Neural progenitor cell (in vitro differentiated cells): ENCODE data around the gene CDC26. TPM values are rescaled to one million over a fixed set of nuclear protein-coding genes. Genes with fewer than 3 reads are reported as not detected.

ENCODE experiments used
- DNase-seq: peaks from one replicate; pipeline ENCODE4 v3.0.0-alpha.2; 2016; ENCODE audit warnings: low spot score
- H2AFZ ChIP-seq: fragments of 200-600 bp; sonication (generic); replicated peaks from 2 replicates; pipeline ENCODE4 v1.6.1; 2016; ENCODE audit warnings: antibody characterized with exemption
- H3F3A ChIP-seq: fragments of 200-600 bp; sonication (generic); 2 replicates; pipeline ENCODE4 v1.6.1; 2016; ENCODE audit warnings: antibody characterized with exemption, low read depth
- H3K27ac ChIP-seq: fragments of 200-600 bp; sonication (generic); 2 replicates; pipeline ENCODE4 v1.5.1; 2016; ENCODE audit warnings: mild to moderate bottlenecking
- H3K27me3 ChIP-seq: fragments of 200-600 bp; sonication (generic); 2 replicates; pipeline ENCODE4 v1.6.1; 2016; ENCODE audit warnings: mild to moderate bottlenecking, moderate library complexity
- H3K36me3 ChIP-seq: fragments of 200-600 bp; sonication (generic); 2 replicates; pipeline ENCODE4 v1.5.1; 2016
- H3K4me1 ChIP-seq: fragments of 200-600 bp; sonication (generic); 2 replicates; pipeline ENCODE4 v1.6.1; 2016; ENCODE audit warnings: mixed run types
- H3K4me2 ChIP-seq: fragments of 200-600 bp; sonication (generic); 2 replicates; pipeline ENCODE4 v1.6.1; 2016
- H3K4me3 ChIP-seq: fragments of 200-600 bp; sonication (generic); 2 replicates; pipeline ENCODE4 v1.5.1; 2016
- H3K79me2 ChIP-seq: fragments of 200-600 bp; sonication (generic); 2 replicates; pipeline ENCODE4 v1.6.1; 2016; ENCODE audit warnings: low read depth
- H3K9ac ChIP-seq: fragments of 200-600 bp; sonication (generic); 2 replicates; pipeline ENCODE4 v1.6.1; 2016
- H3K9me3 ChIP-seq: fragments of 200-600 bp; sonication (generic); 2 replicates; pipeline ENCODE4 v1.5.1; 2016; ENCODE audit warnings: low read depth
- H4K20me1 ChIP-seq: fragments of 200-600 bp; sonication (generic); 2 replicates; pipeline ENCODE4 v1.6.1; 2016; ENCODE audit warnings: low read depth
- H3K27ac Mint-ChIP-seq: 3 replicates; pipeline ENCODE4 v1.8.0; 2021; ENCODE audit warnings: mixed read lengths
- H3K27me3 Mint-ChIP-seq: 2 replicates; pipeline ENCODE4 v1.8.0; 2022; ENCODE audit warnings: low read depth, mild to moderate bottlenecking, inconsistent platforms, moderate library complexity, mixed read lengths; ENCODE audit not compliant: insufficient read depth
- H3K36me3 Mint-ChIP-seq: 3 replicates; pipeline ENCODE4 v1.8.0; 2021; ENCODE audit warnings: mixed read lengths
- H3K4me1 Mint-ChIP-seq: 3 replicates; pipeline ENCODE4 v1.8.0; 2021; ENCODE audit warnings: mixed read lengths
- H3K4me3 Mint-ChIP-seq: 3 replicates; pipeline ENCODE4 v1.8.0; 2021; ENCODE audit warnings: mild to moderate bottlenecking, moderate library complexity, mixed read lengths
- H3K9me3 Mint-ChIP-seq: 3 replicates; pipeline ENCODE4 v1.8.0; 2020; ENCODE audit warnings: mixed read lengths
- EZH2 ChIP-seq: fragments of 200-600 bp; sonication (generic); IDR thresholded peaks from 2 replicates; pipeline ENCODE4 v1.6.1; 2017; ENCODE audit warnings: antibody characterized with exemption, mild to moderate bottlenecking, moderate library complexity
- EZH2phosphoT487 ChIP-seq: fragments of 200-600 bp; sonication (generic); IDR thresholded peaks from 2 replicates; pipeline ENCODE4 v1.6.1; 2017; ENCODE audit warnings: antibody characterized with exemption
- total RNA-seq: library from RNA; depleted of rRNA; stranded (reverse); fragments of >200 nt; gene quantifications from 2 replicates; pipeline ENCODE4 v1.2.3, GENCODE V29; 2015; ENCODE audit warnings: low replicate concordance
- TF ChIP-seq, protein P1 (sequence below): fragments of 200-600 bp; sonication (generic); IDR thresholded peaks from 2 replicates; pipeline ENCODE4 v1.5.1; 2017; ENCODE audit warnings: antibody characterized with exemption, mild to moderate bottlenecking

Gene CDC26
- total RNA-seq, 1 donor from 2014 or later = 94.4 TPM

- Histone ChIP-seq H4K20me1 (no peaks in the 10 kb centered on the region), H2AFZ (no peak overlapping the region), H3K4me2 (no peak overlapping the region), H3K4me3 (no peak overlapping the region), H3K27me3 (no peaks in the 10 kb centered on the region), H3K36me3 (no peaks in the 10 kb centered on the region), H3K27ac (peak overlapping the region; percentile 37), H3K9me3 (no peaks in the 10 kb centered on the region), H3K9ac (no peak overlapping the region), H3F3A (no peaks in the 10 kb centered on the region), H3K79me2 (no peaks in the 10 kb centered on the region), H3K4me1 (no peaks in the 10 kb centered on the region)
- H3K27me3 Mint-ChIP-seq = no peaks in the 10 kb centered on the region
- no peak for DNase-seq
- no peaks in the 10 kb centered on the region for H3K9me3 Mint-ChIP-seq
- no peak overlapping the region for H3K4me3 Mint-ChIP-seq
- H3K27ac Mint-ChIP-seq = no peak overlapping the region
- H3K36me3 Mint-ChIP-seq = peaks cover 29% of the 10 kb centered on the region
- peaks cover 7% of the 10 kb centered on the region for H3K4me1 Mint-ChIP-seq
- TF ChIP-seq, protein P1, sequence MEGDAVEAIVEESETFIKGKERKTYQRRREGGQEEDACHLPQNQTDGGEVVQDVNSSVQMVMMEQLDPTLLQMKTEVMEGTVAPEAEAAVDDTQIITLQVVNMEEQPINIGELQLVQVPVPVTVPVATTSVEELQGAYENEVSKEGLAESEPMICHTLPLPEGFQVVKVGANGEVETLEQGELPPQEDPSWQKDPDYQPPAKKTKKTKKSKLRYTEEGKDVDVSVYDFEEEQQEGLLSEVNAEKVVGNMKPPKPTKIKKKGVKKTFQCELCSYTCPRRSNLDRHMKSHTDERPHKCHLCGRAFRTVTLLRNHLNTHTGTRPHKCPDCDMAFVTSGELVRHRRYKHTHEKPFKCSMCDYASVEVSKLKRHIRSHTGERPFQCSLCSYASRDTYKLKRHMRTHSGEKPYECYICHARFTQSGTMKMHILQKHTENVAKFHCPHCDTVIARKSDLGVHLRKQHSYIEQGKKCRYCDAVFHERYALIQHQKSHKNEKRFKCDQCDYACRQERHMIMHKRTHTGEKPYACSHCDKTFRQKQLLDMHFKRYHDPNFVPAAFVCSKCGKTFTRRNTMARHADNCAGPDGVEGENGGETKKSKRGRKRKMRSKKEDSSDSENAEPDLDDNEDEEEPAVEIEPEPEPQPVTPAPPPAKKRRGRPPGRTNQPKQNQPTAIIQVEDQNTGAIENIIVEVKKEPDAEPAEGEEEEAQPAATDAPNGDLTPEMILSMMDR = no peak
Measured at GRCh38 chr9:113266174-113266573, 9.2 kb downstream of the CDC26 start.

- H4K20me1 ChIP-seq = no peaks in the 10 kb centered on the region
- H3F3A ChIP-seq = no peaks in the 10 kb centered on the region
- H3K27ac ChIP-seq = no peak overlapping the region
- TF ChIP-seq EZH2 (no peak), EZH2phosphoT487 (no peak)
- TF ChIP-seq, protein P1 = no peak
- no peaks in the 10 kb centered on the region for H3K4me1 ChIP-seq
- H3K36me3 ChIP-seq = peaks cover 3% of the 10 kb centered on the region
- peaks cover 36% of the 10 kb centered on the region for H3K36me3 Mint-ChIP-seq
- H2AFZ ChIP-seq = no peak overlapping the region
- H3K4me3 ChIP-seq = no peak overlapping the region
- no peak overlapping the region for H3K4me2 ChIP-seq
- H3K4me1 Mint-ChIP-seq = peaks cover 3% of the 10 kb centered on the region
- H3K27me3 ChIP-seq = no peaks in the 10 kb centered on the region
- no peaks in the 10 kb centered on the region for H3K9me3 Mint-ChIP-seq
- no peaks in the 10 kb centered on the region for H3K79me2 ChIP-seq
- no peak overlapping the region for H3K4me3 Mint-ChIP-seq
- no peaks in the 10 kb centered on the region for H3K9me3 ChIP-seq
- H3K27me3 Mint-ChIP-seq = no peaks in the 10 kb centered on the region
- H3K9ac ChIP-seq = no peak overlapping the region
- H3K27ac Mint-ChIP-seq = no peak overlapping the region
- no peak for DNase-seq
Measured at GRCh38 chr9:113261917-113262671, 13.3 kb downstream of the CDC26 start.

DNA sequence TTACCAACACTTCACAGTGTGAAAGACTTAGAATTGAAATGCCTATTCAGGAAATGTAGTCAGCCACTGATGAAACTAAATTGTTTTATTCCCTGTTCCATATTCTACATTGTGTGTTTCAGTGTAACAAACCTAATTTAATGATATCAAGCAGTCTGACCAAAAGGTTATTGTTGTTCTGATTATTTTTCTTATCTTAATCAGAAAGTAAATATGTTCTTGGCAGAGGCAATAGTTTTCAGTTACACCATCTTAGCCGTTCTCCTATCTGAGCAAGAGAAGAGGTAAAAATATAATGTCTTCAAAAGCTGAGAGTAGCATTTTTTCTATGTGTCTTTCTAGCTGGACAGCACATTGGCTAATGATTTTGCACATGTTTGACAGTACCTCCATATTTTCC lies 17.1 kb downstream of the CDC26 start:
- no peaks in the 10 kb centered on the region for H4K20me1 ChIP-seq
- H2AFZ ChIP-seq = no peak overlapping the region
- Mint-ChIP-seq H3K9me3 (no peaks in the 10 kb centered on the region), H3K27ac (no peak overlapping the region), H3K4me1 (no peaks in the 10 kb centered on the region), H3K36me3 (peaks cover 26% of the 10 kb centered on the region), H3K4me3 (no peak overlapping the region), H3K27me3 (no peaks in the 10 kb centered on the region)
- H3K27me3 ChIP-seq = no peaks in the 10 kb centered on the region
- no peaks in the 10 kb centered on the region for H3K9me3 ChIP-seq
- peaks cover 3% of the 10 kb centered on the region for H3K36me3 ChIP-seq
- TF ChIP-seq EZH2 (no peak), EZH2phosphoT487 (no peak)
- TF ChIP-seq, protein P1 = no peak
- H3K27ac ChIP-seq = no peak overlapping the region
- H3F3A ChIP-seq = no peaks in the 10 kb centered on the region
- no peak overlapping the region for H3K9ac ChIP-seq
- H3K4me2 ChIP-seq = no peak overlapping the region
- H3K79me2 ChIP-seq = no peaks in the 10 kb centered on the region
- no peak overlapping the region for H3K4me3 ChIP-seq
- no peaks in the 10 kb centered on the region for H3K4me1 ChIP-seq
- DNase-seq = no peak
